Activated T-helper 17 cell treated with anti-CD3 and anti-CD28 coated beads, Interleukin-2, amount 50 U/mL, for 72 hours (primary cell): ENCODE data around the gene FMN2. TPM values are rescaled to one million over a fixed set of nuclear protein-coding genes. Genes with fewer than 3 reads are reported as not detected.

ENCODE experiments used
- ATAC-seq: fragments of 150-1000 bp; cut with Tn5 transposase; replicated peaks from 2 replicates; pipeline ENCODE4 v1.10.0; 2021; ENCODE audit warnings: mild to moderate bottlenecking, moderate library complexity
- H3K27ac Mint-ChIP-seq: one replicate; pipeline ENCODE4 v1.8.0; 2022; ENCODE audit warnings: mixed read lengths
- H3K27me3 Mint-ChIP-seq: one replicate; pipeline ENCODE4 v1.8.0; 2022; ENCODE audit warnings: mixed read lengths
- H3K36me3 Mint-ChIP-seq: one replicate; pipeline ENCODE4 v1.8.0; 2022; ENCODE audit warnings: low read depth, mild to moderate bottlenecking, mixed read lengths
- H3K4me1 Mint-ChIP-seq: one replicate; pipeline ENCODE4 v1.8.0; 2022; ENCODE audit warnings: mixed read lengths
- H3K4me3 Mint-ChIP-seq: one replicate; pipeline ENCODE4 v1.8.0; 2022; ENCODE audit warnings: mild to moderate bottlenecking, mixed read lengths
- H3K9me3 Mint-ChIP-seq: one replicate; pipeline ENCODE4 v1.8.0; 2022; ENCODE audit warnings: mixed read lengths
- total RNA-seq, 2 donors: library from RNA; stranded (reverse); gene quantifications; one replicate each; pipeline ENCODE4 v1.2.3, GENCODE V29; 2022

FMN2 gene
- total RNA-seq, 2 donors from 2014 or later, result not detected

GRCh38 chr1:240107058-240107684 lies 15.5 kb downstream of the FMN2 start:
- Mint-ChIP-seq H3K9me3 (no peaks in the 10 kb centered on the region), H3K4me3 (no peak overlapping the region), H3K27me3 (peaks cover 16% of the 10 kb centered on the region), H3K36me3 (no peaks in the 10 kb centered on the region), H3K27ac (no peak overlapping the region), H3K4me1 (no peaks in the 10 kb centered on the region)
- ATAC-seq, result no peak

DNA sequence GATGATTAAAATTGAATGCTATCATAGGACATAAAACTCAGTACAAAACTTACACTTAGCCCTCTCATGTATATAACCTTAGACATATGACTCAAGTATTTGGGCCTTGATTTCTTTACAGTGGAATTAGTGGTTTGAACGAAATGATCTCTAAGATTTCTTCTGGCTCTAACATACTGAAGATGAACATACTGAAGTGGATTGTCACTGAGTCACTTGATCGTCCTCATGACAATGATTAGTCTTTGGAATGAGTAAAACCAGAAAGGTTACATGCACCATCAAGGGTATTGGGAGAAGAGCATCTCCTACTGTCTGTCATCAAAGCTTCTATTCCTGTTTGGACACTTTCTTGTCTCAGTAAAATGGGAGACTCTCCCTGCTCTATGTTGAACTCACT lies 17.4 kb downstream of the FMN2 start:
- Mint-ChIP-seq H3K27ac (no peak overlapping the region), H3K4me1 (no peaks in the 10 kb centered on the region)
- ATAC-seq, result no peak

GRCh38 chr1:240109920-240110636 lies 18.4 kb downstream of the FMN2 start:
- ATAC-seq, result no peak
- Mint-ChIP-seq H3K27ac (no peak overlapping the region), H3K27me3 (peaks cover 11% of the 10 kb centered on the region), H3K9me3 (no peaks in the 10 kb centered on the region), H3K4me1 (no peaks in the 10 kb centered on the region), H3K4me3 (no peak overlapping the region), H3K36me3 (no peaks in the 10 kb centered on the region)

More for the DNA sequence above, 17.4 kb downstream of the FMN2 start:
- Mint-ChIP-seq H3K27me3 (peaks cover 11% of the 10 kb centered on the region), H3K36me3 (no peaks in the 10 kb centered on the region), H3K4me3 (no peak overlapping the region), H3K9me3 (no peaks in the 10 kb centered on the region)

- H3K9me3 Mint-ChIP-seq, result no peaks in the 10 kb centered on the region
- no peaks in the 10 kb centered on the region for H3K36me3 Mint-ChIP-seq
- H3K27ac Mint-ChIP-seq, result no peak overlapping the region
Observed at GRCh38 chr1:240111558-240111957, 19.9 kb downstream of the FMN2 start.

GRCh38 chr1:240114222-240114621 lies 22.5 kb downstream of the FMN2 start:
- Mint-ChIP-seq H3K4me1 (no peaks in the 10 kb centered on the region), H3K27me3 (no peaks in the 10 kb centered on the region), H3K36me3 (no peaks in the 10 kb centered on the region), H3K9me3 (no peaks in the 10 kb centered on the region), H3K4me3 (no peak overlapping the region), H3K27ac (no peak overlapping the region)
- no peak for ATAC-seq

More at GRCh38 chr1:240111558-240111957, 19.9 kb downstream of the FMN2 start:
- H3K4me3 Mint-ChIP-seq, result no peak overlapping the region
- H3K4me1 Mint-ChIP-seq, result no peaks in the 10 kb centered on the region
- ATAC-seq, result no peak
- peaks cover 8% of the 10 kb centered on the region for H3K27me3 Mint-ChIP-seq

DNA sequence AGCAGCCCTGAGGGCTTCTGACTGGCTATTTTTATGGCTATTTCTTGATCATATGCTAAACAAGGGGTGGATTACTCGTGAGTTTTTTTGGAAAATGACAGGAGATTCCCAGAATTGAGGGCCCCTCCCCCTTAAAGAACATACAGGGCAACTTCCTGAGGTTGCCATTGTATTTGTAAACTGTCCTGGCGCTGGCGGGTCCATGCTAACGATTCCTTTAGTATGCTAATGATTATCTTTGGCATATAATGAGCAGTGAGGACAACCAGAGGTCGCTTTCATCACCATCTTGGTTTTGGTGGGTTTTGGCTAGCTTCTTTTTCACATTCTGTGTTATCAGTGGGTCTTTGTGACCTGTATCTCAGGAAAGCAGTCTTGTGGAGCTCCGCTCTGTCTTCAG lies 24.1 kb downstream of the FMN2 start:
- Mint-ChIP-seq H3K9me3 (no peaks in the 10 kb centered on the region), H3K4me1 (no peaks in the 10 kb centered on the region), H3K27ac (no peak overlapping the region), H3K36me3 (no peaks in the 10 kb centered on the region), H3K4me3 (no peak overlapping the region), H3K27me3 (no peaks in the 10 kb centered on the region)
- no peak for ATAC-seq

GRCh38 chr1:240116831-240117769 lies 25.4 kb downstream of the FMN2 start:
- Mint-ChIP-seq H3K4me3 (no peak overlapping the region), H3K27me3 (no peaks in the 10 kb centered on the region), H3K4me1 (no peaks in the 10 kb centered on the region), H3K9me3 (no peaks in the 10 kb centered on the region), H3K36me3 (no peaks in the 10 kb centered on the region), H3K27ac (no peak overlapping the region)
- ATAC-seq, result no peak

- Mint-ChIP-seq H3K36me3 (no peaks in the 10 kb centered on the region), H3K27me3 (no peaks in the 10 kb centered on the region), H3K27ac (no peak overlapping the region), H3K9me3 (no peaks in the 10 kb centered on the region), H3K4me1 (no peaks in the 10 kb centered on the region), H3K4me3 (no peak overlapping the region)
- no peak for ATAC-seq
Observed at GRCh38 chr1:240117930-240118329, 26.2 kb downstream of the FMN2 start.

- no peaks in the 10 kb centered on the region for H3K36me3 Mint-ChIP-seq
- ATAC-seq, result no peak
Observed at GRCh38 chr1:240122639-240123613, 31.2 kb downstream of the FMN2 start.

GRCh38 chr1:240126821-240127220 lies 35.1 kb downstream of the FMN2 start:
- Mint-ChIP-seq H3K27ac (no peak overlapping the region), H3K4me3 (no peak overlapping the region), H3K27me3 (peaks cover 8% of the 10 kb centered on the region), H3K36me3 (no peaks in the 10 kb centered on the region), H3K9me3 (no peaks in the 10 kb centered on the region), H3K4me1 (no peaks in the 10 kb centered on the region)
- no peak for ATAC-seq

More at GRCh38 chr1:240122639-240123613, 31.2 kb downstream of the FMN2 start:
- Mint-ChIP-seq H3K27ac (no peak overlapping the region), H3K4me3 (no peak overlapping the region), H3K4me1 (no peaks in the 10 kb centered on the region), H3K9me3 (no peaks in the 10 kb centered on the region), H3K27me3 (no peaks in the 10 kb centered on the region)

- ATAC-seq, result no peak
- peaks cover 16% of the 10 kb centered on the region for H3K27me3 Mint-ChIP-seq
- H3K9me3 Mint-ChIP-seq, result no peaks in the 10 kb centered on the region
- H3K27ac Mint-ChIP-seq, result no peak overlapping the region
- H3K4me1 Mint-ChIP-seq, result no peaks in the 10 kb centered on the region
- H3K4me3 Mint-ChIP-seq, result no peak overlapping the region
- no peaks in the 10 kb centered on the region for H3K36me3 Mint-ChIP-seq
Observed at GRCh38 chr1:240128366-240128765, 36.7 kb downstream of the FMN2 start.

- H3K27ac Mint-ChIP-seq, result no peak overlapping the region
- H3K27me3 Mint-ChIP-seq, result peaks cover 35% of the 10 kb centered on the region
- ATAC-seq, result no peak
Observed at GRCh38 chr1:240134113-240134512, 42.4 kb downstream of the FMN2 start.

GRCh38 chr1:240134596-240134995 lies 42.9 kb downstream of the FMN2 start:
- Mint-ChIP-seq H3K27me3 (peaks cover 39% of the 10 kb centered on the region), H3K4me1 (no peaks in the 10 kb centered on the region), H3K27ac (no peak overlapping the region), H3K36me3 (no peaks in the 10 kb centered on the region), H3K4me3 (no peak overlapping the region), H3K9me3 (peaks cover 3% of the 10 kb centered on the region)
- ATAC-seq, result no peak

More at GRCh38 chr1:240134113-240134512, 42.4 kb downstream of the FMN2 start:
- no peaks in the 10 kb centered on the region for H3K4me1 Mint-ChIP-seq
- no peak overlapping the region for H3K4me3 Mint-ChIP-seq
- H3K36me3 Mint-ChIP-seq, result no peaks in the 10 kb centered on the region
- H3K9me3 Mint-ChIP-seq, result peaks cover 3% of the 10 kb centered on the region

DNA sequence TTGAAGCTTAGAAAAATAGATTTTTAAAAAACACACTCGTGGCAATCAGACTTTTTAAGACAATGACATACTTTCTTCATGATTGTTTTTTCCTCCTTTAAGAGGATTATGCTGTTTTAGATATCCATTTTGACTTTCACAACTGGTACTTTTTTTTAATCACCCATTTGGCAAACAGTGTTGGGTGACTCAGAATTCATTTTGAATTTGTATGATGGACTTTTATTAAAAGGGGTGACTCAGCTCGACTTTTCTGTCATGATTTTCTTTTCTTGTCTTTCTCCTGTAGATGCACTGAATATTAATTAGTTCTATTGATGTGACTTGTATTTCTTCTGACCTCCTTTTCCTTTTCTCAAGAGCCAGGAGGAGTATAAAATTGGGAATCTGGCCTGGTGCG lies 44.7 kb downstream of the FMN2 start:
- Mint-ChIP-seq H3K27ac (no peak overlapping the region), H3K9me3 (peaks cover 3% of the 10 kb centered on the region), H3K4me3 (no peak overlapping the region), H3K4me1 (no peaks in the 10 kb centered on the region), H3K36me3 (no peaks in the 10 kb centered on the region), H3K27me3 (peaks cover 39% of the 10 kb centered on the region)
- no peak for ATAC-seq
